ENCODE results near the gene MTERF2. TPM values are rescaled to one million over a fixed set of nuclear protein-coding genes. Genes with fewer than 3 reads are reported as not detected.

The MTERF2 gene
- total RNA-seq, 1 donor, result 5.2 TPM

GRCh38 chr12:106955377-106956047 is 31.4 kb downstream of the MTERF2 start, which contains the start of gene TMEM263:
TMEM263 (plus strand) TSS chr12:106955907; CDS start chr12:106967117, 11,210 bp downstream.
- TF ChIP-seq CTCF (IDR thresholded peaks at IDR 0.05; ENCODE audit: insufficient read depth, low read length), result peak; percentile 8
- H3K4me3 ChIP-seq (ENCODE audit: low read depth, low read length), result peak within 1 kb of the TSS; percentile 81
- DNase-seq (ENCODE audit: low read depth), result peak; percentile 95

GRCh38 chr12:106954462-106955376 is 32.2 kb downstream of the MTERF2 start:
- no peak for DNase-seq (ENCODE audit: low read depth)
- TF ChIP-seq CTCF (IDR thresholded peaks at IDR 0.05; ENCODE audit: insufficient read depth, low read length), result no peak
- peak overlapping the region; percentile 81 for H3K4me3 ChIP-seq (ENCODE audit: low read depth, low read length)

- no peak for TF ChIP-seq CTCF (IDR thresholded peaks at IDR 0.05; ENCODE audit: insufficient read depth, low read length)
- no peak overlapping the region for H3K4me3 ChIP-seq (ENCODE audit: low read depth, low read length)
- DNase-seq (ENCODE audit: low read depth), result no peak
These were observed 33.3 kb downstream of the MTERF2 start for GRCh38 chr12:106953352-106954250.

- no peak for TF ChIP-seq CTCF (IDR thresholded peaks at IDR 0.05; ENCODE audit: insufficient read depth, low read length)
- H3K4me3 ChIP-seq (ENCODE audit: low read depth, low read length), result no peak overlapping the region
- DNase-seq (ENCODE audit: low read depth), result no peak
These were observed 36.4 kb downstream of the MTERF2 start for GRCh38 chr12:106950591-106950990.

GRCh38 chr12:106947461-106947860 is 39.5 kb downstream of the MTERF2 start:
- H3K4me3 ChIP-seq (ENCODE audit: low read depth, low read length), result no peak overlapping the region
- no peak for TF ChIP-seq CTCF (IDR thresholded peaks at IDR 0.05; ENCODE audit: insufficient read depth, low read length)
- DNase-seq (ENCODE audit: low read depth), result no peak

GRCh38 chr12:106945261-106945851 is 41.6 kb downstream of the MTERF2 start:
- TF ChIP-seq CTCF (IDR thresholded peaks at IDR 0.05; ENCODE audit: insufficient read depth, low read length), result no peak
- no peak overlapping the region for H3K4me3 ChIP-seq (ENCODE audit: low read depth, low read length)
- no peak for DNase-seq (ENCODE audit: low read depth)

All from fibroblast of the aortic adventitia (primary cell).